Keratinocyte (primary cell): ENCODE measurements around the gene LIPN.

Source experiments
- CTCF ChIP-seq, 3 experiments: IDR thresholded peaks in 1 of 3; conservative IDR thresholded peaks in 1 of 3; optimal IDR thresholded peaks in 1 of 3; 2 replicates in 2 of 3; 3 replicates in 1 of 3; pipeline versions ENCODE3 to v1.5.1; 2011; ENCODE audit warnings: low read length in 3 of 3, mild to moderate bottlenecking in 3 of 3, moderate library complexity in 2 of 3, control low read depth in 1 of 3, inconsistent platforms in 1 of 3; ENCODE audit not compliant: insufficient read depth in 2 of 3; ENCODE audit errors: extremely low read depth in 1 of 3
- EZH2 ChIP-seq: IDR thresholded peaks from one replicate; pipeline ENCODE4 v1.6.1; 2012; ENCODE audit warnings: inconsistent platforms, mild to moderate bottlenecking, low read length, moderate library complexity

GRCh38 chr10:88735661-88736060 lies 24.2 kb upstream of the LIPN start:
- TF ChIP-seq CTCF (optimal IDR thresholded peaks at IDR 0.05 in 1 of 3, IDR thresholded peaks at IDR 0.05 in 1 of 3, conservative IDR thresholded peaks at IDR 0.05 in 1 of 3; ENCODE audit: extremely low read depth in 1 of 3, insufficient read depth in 2 of 3, low read length in 3 of 3): no peak
- no peak for TF ChIP-seq EZH2
